SK-N-SH (cell line): Measurements from ENCODE around the gene GLT8D1. TPM values are rescaled to one million over a fixed set of nuclear protein-coding genes. Genes with fewer than 3 reads are reported as not detected.

Experiments
- CTCF ChIA-PET: fragments of 300-600, 350-600 bp; formaldehyde crosslinking; extraction: SDS; loops from one replicate; lab custom pipeline; 2021; lab: Yijun Ruan, JAX
- POLR2A ChIA-PET: fragments of 350-600 bp; sonication (Branson Sonifier 250); formaldehyde crosslinking; extraction: SDS; loops from one replicate; lab custom pipeline; 2020; ENCODE audit warnings: antibody characterized with exemption, inconsistent platforms; lab: Yijun Ruan, JAX
- DNase-seq: peaks from one replicate; pipeline ENCODE4 v3.0.0; 2012
- H2AFZ ChIP-seq: fragments of 200-600 bp; sonication (generic); 2 replicates; pipeline ENCODE4 v1.8.1; 2016; ENCODE audit warnings: antibody characterized with exemption, mild to moderate bottlenecking, low read depth
- H3F3A ChIP-seq: fragments of 200-600 bp; sonication (generic); replicated peaks from 2 replicates; pipeline ENCODE3; 2016; ENCODE audit warnings: antibody characterized with exemption, mild to moderate bottlenecking; ENCODE audit not compliant: insufficient read depth
- H3K27ac ChIP-seq, 2 experiments: fragments of 200-500 bp in 1 of 2; fragments of 200-600 bp in 1 of 2; sonication (Bioruptor generic) in 1 of 2; sonication (generic), shearing (Covaris generic) in 1 of 2; 2 replicates each; pipeline versions ENCODE4 v1.5.1 to v1.6.1; 2014 to 2016; ENCODE audit warnings: low read depth in 2 of 2, inconsistent platforms in 1 of 2, low read length in 1 of 2, mild to moderate bottlenecking in 1 of 2, mixed read lengths in 1 of 2
- H3K27me3 ChIP-seq: fragments of 200-600 bp; sonication (generic), shearing (Covaris generic); 2 replicates; pipeline ENCODE4 v1.6.1; 2016; ENCODE audit warnings: mixed run types; ENCODE audit not compliant: insufficient read depth
- H3K36me3 ChIP-seq, 2 experiments: fragments of 200-500 bp in 1 of 2; fragments of 200-600 bp in 1 of 2; sonication (Bioruptor generic) in 1 of 2; sonication (generic) in 1 of 2; replicated peaks in 1 of 2; 2 replicates each; pipeline versions ENCODE3 to v1.5.1; 2014 to 2016; ENCODE audit warnings: low read length in 1 of 2, mild to moderate bottlenecking in 1 of 2; ENCODE audit not compliant: insufficient read depth in 2 of 2, control insufficient read depth in 1 of 2
- H3K4me1 ChIP-seq, 2 experiments: fragments of 200-500 bp in 1 of 2; fragments of 200-600 bp in 1 of 2; sonication (Bioruptor generic) in 1 of 2; sonication (generic), shearing (Covaris generic) in 1 of 2; 2 replicates each; pipeline versions ENCODE4 v1.5.1 to v1.6.1; 2014 to 2016; ENCODE audit warnings: low read depth in 1 of 2, low read length in 1 of 2, mixed run types in 1 of 2; ENCODE audit not compliant: insufficient read depth in 2 of 2, control insufficient read depth in 1 of 2
- H3K4me2 ChIP-seq: fragments of 200-600 bp; sonication (generic), shearing (Covaris generic); 2 replicates; pipeline ENCODE4 v1.6.1; 2017; ENCODE audit warnings: mixed run types
- H3K4me3 ChIP-seq, 2 experiments: fragments of 200-500 bp in 1 of 2; fragments of 200-600 bp in 1 of 2; sonication (Bioruptor generic) in 1 of 2; sonication (generic), shearing (Covaris generic) in 1 of 2; 2 replicates each; pipeline versions ENCODE4 v1.5.1 to v1.8.1; 2014 to 2016; ENCODE audit warnings: low read depth in 2 of 2, inconsistent platforms in 1 of 2, low read length in 1 of 2, mild to moderate bottlenecking in 1 of 2, mixed read lengths in 1 of 2, moderate library complexity in 1 of 2
- H3K79me2 ChIP-seq: fragments of 200-600 bp; sonication (generic); 2 replicates; pipeline ENCODE4 v1.8.1; 2017; ENCODE audit warnings: mild to moderate bottlenecking; ENCODE audit not compliant: insufficient read depth
- H3K9ac ChIP-seq: fragments of 200-600 bp; sonication (generic); 2 replicates; pipeline ENCODE4 v1.6.1; 2017; ENCODE audit warnings: mixed run types
- H3K9me2 ChIP-seq: fragments of 200-600 bp; sonication (generic); 2 replicates; pipeline ENCODE4 v1.6.1; 2017; ENCODE audit warnings: mixed run types
- H3K9me3 ChIP-seq: fragments of 200-600 bp; sonication (generic); 2 replicates; pipeline ENCODE4 v1.6.1; 2017; ENCODE audit warnings: mixed run types, mild to moderate bottlenecking, moderate library complexity
- H4K20me1 ChIP-seq: fragments of 200-600 bp; sonication (generic); 2 replicates; pipeline ENCODE4 v1.6.1; 2017; ENCODE audit warnings: mild to moderate bottlenecking, mixed run types; ENCODE audit not compliant: insufficient read depth
- CHD2 ChIP-seq: fragments of 150-350 bp; IDR thresholded peaks from 2 replicates; pipeline ENCODE4 v1.6.1; 2018; ENCODE audit warnings: low read length; ENCODE audit not compliant: partially characterized antibody
- CTCF ChIP-seq: fragments of 200-600 bp; sonication (generic); IDR thresholded peaks from 2 replicates; pipeline ENCODE4 v1.6.1; 2017; ENCODE audit warnings: antibody characterized with exemption, mild to moderate bottlenecking, moderate library complexity
- ELF1 ChIP-seq: IDR thresholded peaks from 2 replicates; pipeline ENCODE4 v1.4.0; 2012
- FOSL2 ChIP-seq: IDR thresholded peaks from 2 replicates; pipeline ENCODE4 v1.4.0; 2012; ENCODE audit warnings: low read depth, mild to moderate bottlenecking, moderate library complexity, borderline replicate concordance
- FOXM1 ChIP-seq: IDR thresholded peaks from 2 replicates; pipeline ENCODE4 v1.4.0; 2012; ENCODE audit warnings: low read depth, mild to moderate bottlenecking
- GABPA ChIP-seq: IDR thresholded peaks from 2 replicates; pipeline ENCODE4 v1.4.0; 2012; ENCODE audit warnings: low read depth, mild to moderate bottlenecking
- GATA2 ChIP-seq: sonication (generic); formaldehyde crosslinking; IDR thresholded peaks from 2 replicates; pipeline ENCODE4 v1.5.0; 2020; ENCODE audit warnings: mild to moderate bottlenecking, missing genetic modification reagents
- JUND ChIP-seq: IDR thresholded peaks from 2 replicates; pipeline ENCODE4 v1.4.0; 2012
- NRF1 ChIP-seq: IDR thresholded peaks from 2 replicates; pipeline ENCODE4 v1.6.1; 2012; ENCODE audit warnings: low read depth, mild to moderate bottlenecking, low read length
- PBX3 ChIP-seq: IDR thresholded peaks from 2 replicates; pipeline ENCODE4; 2012
- RAD21 ChIP-seq: IDR thresholded peaks from 2 replicates; pipeline ENCODE4 v1.6.1; 2012; ENCODE audit warnings: mild to moderate bottlenecking, low read length
- RCOR1 ChIP-seq: fragments of 150-350 bp; IDR thresholded peaks from 2 replicates; pipeline ENCODE4 v1.6.1; 2017; ENCODE audit warnings: antibody characterized with exemption, low read length
- RXRA ChIP-seq: IDR thresholded peaks from 2 replicates; pipeline ENCODE4 v1.4.0; 2012; ENCODE audit warnings: low read depth, mild to moderate bottlenecking, borderline replicate concordance
- SIN3A ChIP-seq: IDR thresholded peaks from 2 replicates; pipeline ENCODE4 v1.6.1; 2012; ENCODE audit warnings: low read depth, mild to moderate bottlenecking, low read length, moderate library complexity, borderline replicate concordance
- SMC3 ChIP-seq: IDR thresholded peaks from 2 replicates; pipeline ENCODE4 v1.6.1; 2012; ENCODE audit warnings: low read depth, low read length, improper control_type of control experiment
- TEAD4 ChIP-seq: IDR thresholded peaks from 2 replicates; pipeline ENCODE4 v1.4.0; 2012; ENCODE audit warnings: mild to moderate bottlenecking, borderline replicate concordance; ENCODE audit not compliant: insufficient read depth
- USF1 ChIP-seq: IDR thresholded peaks from 2 replicates; pipeline ENCODE4 v1.4.0; 2012; ENCODE audit warnings: low read depth, borderline replicate concordance
- YY1 ChIP-seq: IDR thresholded peaks from 2 replicates; pipeline ENCODE4 v1.4.0; 2012; ENCODE audit warnings: low read depth, mild to moderate bottlenecking
- WGBS: methylation state at CpG from one replicate; pipeline ENCODE4 v1.1.6; 2017; ENCODE audit warnings: low lambda C conversion rate; 5-methylcytosine and 5-hydroxymethylcytosine counted together
- polyA plus RNA-seq, 3 experiments: library from polyadenylated mRNA; depleted of rRNA; stranded (reverse); fragments of >200 nt; gene quantifications; 2 replicates each; pipeline ENCODE4 v1.2.3, GENCODE V29; 2012

Gene GLT8D1
- polyA plus RNA-seq, 1 of the 3 experiments (the other 2 are of a cell fraction): 102 TPM

- H3K79me2 ChIP-seq: peaks cover 72% of the 10 kb centered on the region
- H3K9ac ChIP-seq: no peak overlapping the region
- H3K4me3 ChIP-seq: no peak overlapping the region
- peaks cover 5 to 13% of the 10 kb centered on the region in 2 experiments; a peak in 2 of 4 replicates for H3K4me1 ChIP-seq
- H3K27ac ChIP-seq: no peak overlapping the region
- no peak for TF ChIP-seq JUND
- TF ChIP-seq FOSL2: no peak
- no peak for TF ChIP-seq YY1
- TF ChIP-seq CHD2: no peak
- TF ChIP-seq SIN3A: no peak
- no peak for TF ChIP-seq RCOR1
- no peak for TF ChIP-seq TEAD4
- no peak for TF ChIP-seq FOXM1
- no peak for TF ChIP-seq NRF1
- no peaks in the 10 kb centered on the region for H3K9me2 ChIP-seq
- H3K27me3 ChIP-seq: no peaks in the 10 kb centered on the region
- H3K9me3 ChIP-seq: no peaks in the 10 kb centered on the region
- ChIA-PET POLR2A (interaction anchor here (1.3 kb wide), 1 partner anchor 8 kb away, joined by 5 read pairs; no protein-coding TSS in a partner anchor), CTCF (interaction anchor here (1.4 kb wide), 1 partner anchor 16 kb away, joined by 3 read pairs; no protein-coding TSS in a partner anchor)
- no peaks in the 10 kb centered on the region for H4K20me1 ChIP-seq
- H2AFZ ChIP-seq: no peak overlapping the region
- no peak for DNase-seq
- no peak overlapping the region for H3K4me2 ChIP-seq
- peaks cover 34% of the 10 kb centered on the region for H3F3A ChIP-seq
- WGBS: 67% methylated on average over 3 of the region's 3 CpGs
- peaks cover 65 to 72% of the 10 kb centered on the region in 2 experiments for H3K36me3 ChIP-seq
These were observed 16.4 kb downstream of the GLT8D1 start for GRCh38 chr3:52689151-52689550.

- POLR2A ChIA-PET: interaction anchor here (1.3 kb wide), 1 partner anchor 9 kb away, joined by 5 read pairs; no protein-coding TSS in a partner anchor
- no peaks in the 10 kb centered on the region for H3K9me3 ChIP-seq
- no peak for DNase-seq
- no peak overlapping the region for H3K4me2 ChIP-seq
- WGBS: 83% methylated on average over 6 of the region's 6 CpGs
- H3K9me2 ChIP-seq: no peaks in the 10 kb centered on the region
- H3K27me3 ChIP-seq: no peaks in the 10 kb centered on the region
- no peak overlapping the region for H3K4me3 ChIP-seq
- H3F3A ChIP-seq: peaks cover 25% of the 10 kb centered on the region
- TF ChIP-seq RXRA: no peak
- TF ChIP-seq ELF1: no peak
- TF ChIP-seq SMC3: no peak
- no peak for TF ChIP-seq TEAD4
- no peak for TF ChIP-seq RAD21
- no peak for TF ChIP-seq GABPA
- TF ChIP-seq USF1: no peak
- TF ChIP-seq PBX3: no peak
- TF ChIP-seq CTCF: no peak
- no peak for TF ChIP-seq GATA2 (CRISPR knock-in tag)
- H2AFZ ChIP-seq: no peak overlapping the region
- peaks cover 81% of the 10 kb centered on the region for H3K79me2 ChIP-seq
- H3K4me1 ChIP-seq: peaks cover 5 to 13% of the 10 kb centered on the region in 2 experiments; a peak in 2 of 4 replicates
- no peak overlapping the region for H3K27ac ChIP-seq
- no peak overlapping the region for H3K9ac ChIP-seq
- CTCF ChIA-PET: no interaction called here
- peaks cover 57 to 64% of the 10 kb centered on the region in 2 experiments for H3K36me3 ChIP-seq
- H4K20me1 ChIP-seq: no peaks in the 10 kb centered on the region
These were observed 17.3 kb downstream of the GLT8D1 start for GRCh38 chr3:52688266-52688665.
